Esophagus (tissue), 2 donors: ENCODE data around the gene ASPN. TPM values are rescaled to one million over a fixed set of nuclear protein-coding genes. Genes with fewer than 3 reads are reported as not detected.
"Not testable (repeated sequence)": the region's sequence is repeated elsewhere in the genome, so short reads cannot be mapped to it uniquely, and the experiment has no call there.

Experiments used
- H3K27ac ChIP-seq, 2 donors: one replicate each; pipeline ENCODE4 v1.5.1; 2013; ENCODE audit warnings: low read depth in 2 of 2, mild to moderate bottlenecking in 2 of 2, inconsistent platforms in 1 of 2, low read length in 1 of 2, moderate library complexity in 1 of 2
- H3K27me3 ChIP-seq, 2 donors: one replicate each; pipeline ENCODE4 v1.6.1; 2013; ENCODE audit warnings: low read length in 2 of 2, control low read depth in 1 of 2, mild to moderate bottlenecking in 1 of 2; ENCODE audit not compliant: insufficient read depth in 2 of 2, control insufficient read depth in 1 of 2
- H3K36me3 ChIP-seq, 2 donors: one replicate each; pipeline ENCODE4 v1.6.1; 2013; ENCODE audit warnings: low read length in 1 of 2; ENCODE audit not compliant: control insufficient read depth in 2 of 2, insufficient read depth in 2 of 2
- H3K4me1 ChIP-seq, 2 donors: one replicate each; pipeline ENCODE4 v1.6.1; 2013; ENCODE audit warnings: low read length in 1 of 2; ENCODE audit not compliant: control insufficient read depth in 2 of 2, insufficient read depth in 2 of 2
- H3K4me3 ChIP-seq, 2 donors: one replicate each; pipeline ENCODE4 v1.5.1; 2013; ENCODE audit warnings: low read length in 2 of 2, mild to moderate bottlenecking in 2 of 2, low read depth in 1 of 2, moderate library complexity in 1 of 2
- H3K9me3 ChIP-seq, 2 donors: one replicate each; pipeline ENCODE4 v1.6.1; 2013; ENCODE audit warnings: mild to moderate bottlenecking in 2 of 2, low read depth in 1 of 2, low read length in 1 of 2, moderate library complexity in 1 of 2; ENCODE audit not compliant: control insufficient read depth in 2 of 2, insufficient read depth in 1 of 2
- WGBS, 2 donors: extraction: QIAGEN DNeasy Blood & Tissue Kit; methylation state at CpG; one replicate each; pipeline ENCODE4 v1.1.7; 2013; 5-methylcytosine and 5-hydroxymethylcytosine counted together
- polyA plus RNA-seq, 2 donors: library from polyadenylated mRNA; stranded (reverse); fragments of 200-250 nt; gene quantifications; one replicate each; pipeline ENCODE4 v1.2.3, GENCODE V29; 2013
- donor health status: healthy with polysubstance abuse.
- donor health status: Bipolar disorder and iron deficiency.

ASPN gene
- polyA plus RNA-seq, 2 donors = 1.1 to 2.5 TPM

DNA sequence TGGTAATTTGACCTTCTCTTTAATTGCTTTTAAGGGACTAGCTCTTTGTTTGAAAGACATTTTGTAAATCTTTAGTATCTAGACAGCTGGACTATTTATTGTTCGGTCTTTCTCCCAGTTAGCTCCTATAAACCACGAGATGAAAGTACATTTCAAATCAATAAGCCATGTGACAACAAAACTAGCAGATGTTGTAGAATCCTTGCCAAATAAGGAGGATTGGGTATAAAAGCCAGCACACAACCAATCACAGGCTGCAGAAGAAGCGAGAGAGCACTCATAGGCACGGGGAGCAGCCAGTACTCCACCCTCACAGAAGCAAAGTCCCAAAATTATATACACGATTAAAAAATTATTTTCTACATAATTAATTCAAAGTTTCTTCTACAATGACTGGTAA lies 50.0 kb downstream of the ASPN start:
- Histone ChIP-seq H3K9me3 (no peaks in the 10 kb centered on the region), H3K27me3 (no peaks in the 10 kb centered on the region), H3K4me1 (no peaks in the 10 kb centered on the region), H3K4me3 (no peak overlapping the region), H3K27ac (no peak overlapping the region), H3K36me3 (no peaks in the 10 kb centered on the region)
- 67 to 75% methylated on average over 5 of the region's 5 CpGs for WGBS, 2 donors

DNA sequence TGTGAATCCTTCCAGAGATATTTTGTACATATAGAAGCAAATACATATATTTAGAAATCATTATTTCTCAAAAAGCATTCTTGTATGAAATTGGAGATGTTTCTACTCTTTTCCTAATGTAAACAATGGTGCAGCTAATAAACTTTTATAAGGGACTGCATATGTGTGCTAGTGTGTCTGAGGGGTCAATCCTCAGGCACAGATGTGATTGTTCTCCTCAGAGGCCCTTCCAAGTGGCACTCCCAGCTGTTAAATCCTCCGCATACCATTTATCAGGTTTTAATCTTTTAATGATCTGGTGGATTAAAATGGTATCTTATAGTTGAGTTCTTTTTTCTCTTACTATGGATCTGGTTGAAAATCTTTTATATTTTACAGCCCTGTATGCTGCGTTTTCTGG lies 52.5 kb downstream of the ASPN start:
- WGBS, 2 donors = 66 to 83% methylated on average over 2 of the region's 2 CpGs
- Histone ChIP-seq H3K4me3 (no peak overlapping the region), H3K27me3 (no peaks in the 10 kb centered on the region), H3K4me1 (no peaks in the 10 kb centered on the region), H3K36me3 (no peaks in the 10 kb centered on the region), H3K27ac (no peak overlapping the region), H3K9me3 (no peaks in the 10 kb centered on the region)

DNA sequence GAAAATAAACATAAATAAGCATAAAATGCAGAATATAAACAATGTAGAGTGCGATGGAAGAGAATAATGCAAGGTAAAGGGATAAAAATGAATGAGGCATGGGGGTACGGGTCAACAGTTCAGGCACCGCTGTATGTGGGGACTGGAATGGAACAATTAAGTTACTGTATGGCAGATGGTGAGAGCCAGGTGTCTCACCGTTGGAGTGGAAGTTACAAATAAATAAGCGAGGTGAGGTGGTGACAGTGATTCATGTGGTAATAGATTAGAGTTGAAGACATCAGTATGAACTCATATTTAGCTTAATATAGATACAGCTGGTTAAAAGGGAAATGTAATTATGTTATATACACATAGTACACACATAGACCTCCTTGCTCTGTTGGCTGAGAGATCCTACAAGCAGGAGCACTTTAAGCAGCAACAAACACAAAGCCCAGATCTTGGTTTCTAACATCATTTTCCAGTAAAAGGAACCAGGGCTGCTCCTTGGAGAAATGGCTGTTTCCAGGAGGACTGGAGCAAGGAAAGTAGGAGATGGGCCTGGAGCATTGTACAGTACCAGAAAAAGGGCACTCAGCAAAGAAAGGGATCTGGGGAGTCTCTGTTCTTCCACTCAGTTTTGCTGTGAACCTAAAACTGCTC lies 55.7 kb downstream of the ASPN start:
- no peak overlapping the region for H3K4me3 ChIP-seq
- no peaks in the 10 kb centered on the region for H3K4me1 ChIP-seq
- no peak overlapping the region for H3K27ac ChIP-seq
- H3K9me3 ChIP-seq = no peaks in the 10 kb centered on the region
- WGBS, 2 donors = 77 to 79% methylated on average over 5 of the region's 5 CpGs
- H3K27me3 ChIP-seq = no peaks in the 10 kb centered on the region
- H3K36me3 ChIP-seq = no peaks in the 10 kb centered on the region

DNA sequence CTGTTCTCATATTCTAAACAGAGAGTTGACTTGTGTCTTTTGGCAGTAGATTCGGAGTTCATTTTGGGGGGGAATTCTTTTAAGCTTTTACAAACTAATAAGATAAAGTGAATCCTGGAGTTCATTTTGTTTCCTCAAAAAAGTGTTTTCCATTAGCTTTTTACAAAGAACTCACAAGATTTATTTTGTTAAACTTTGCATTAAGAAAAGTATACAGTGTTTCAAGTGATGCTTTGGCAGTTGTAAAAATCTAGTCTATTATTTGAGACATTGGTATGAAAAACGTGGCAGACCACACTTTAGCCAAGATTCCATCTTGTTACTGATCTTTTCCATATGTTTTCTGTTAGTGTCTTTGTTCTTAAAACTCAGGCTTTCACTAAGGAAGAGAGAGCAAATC lies 56.8 kb downstream of the ASPN start:
- no peaks in the 10 kb centered on the region for H3K36me3 ChIP-seq
- no peak overlapping the region for H3K27ac ChIP-seq
- H3K4me1 ChIP-seq = no peaks in the 10 kb centered on the region
- 52 to 67% methylated on average over 2 of the region's 2 CpGs for WGBS, 2 donors
- H3K27me3 ChIP-seq = no peaks in the 10 kb centered on the region
- no peaks in the 10 kb centered on the region for H3K9me3 ChIP-seq
- H3K4me3 ChIP-seq = no peak overlapping the region

- Histone ChIP-seq H3K27me3 (no peaks in the 10 kb centered on the region), H3K27ac (no peak within 1 kb of the TSS), H3K36me3 (no peaks in the 10 kb centered on the region), H3K9me3 (no peaks in the 10 kb centered on the region), H3K4me1 (no peaks in the 10 kb centered on the region), H3K4me3 (no peak within 1 kb of the TSS)
- WGBS, 2 donors = 40 to 52% methylated on average over 1 of the region's 1 CpG
These were observed 58.0 kb downstream of the ASPN start, which contains the start of gene OMD for GRCh38 chr9:92424340-92424739. Gene OMD, minus strand, starts transcription at chr9:92424471. Its CDS starts 6,913 bp downstream, at chr9:92417558.

- no peaks in the 10 kb centered on the region for H3K4me1 ChIP-seq
- H3K36me3 ChIP-seq = no peaks in the 10 kb centered on the region
- no peak overlapping the region for H3K27ac ChIP-seq
- no peaks in the 10 kb centered on the region for H3K9me3 ChIP-seq
- H3K4me3 ChIP-seq = no peak overlapping the region
- WGBS, 2 donors = 75 to 83% methylated on average over 2 of the region's 2 CpGs
- no peaks in the 10 kb centered on the region for H3K27me3 ChIP-seq
These were observed 58.7 kb downstream of the ASPN start for GRCh38 chr9:92423612-92424011.

- no peaks in the 10 kb centered on the region for H3K27me3 ChIP-seq
- H3K9me3 ChIP-seq = no peaks in the 10 kb centered on the region
- no peak overlapping the region for H3K4me3 ChIP-seq
- no peaks in the 10 kb centered on the region for H3K36me3 ChIP-seq
- H3K27ac ChIP-seq = no peak overlapping the region
- 81 to 84% methylated on average over 2 of the region's 2 CpGs for WGBS, 2 donors
- H3K4me1 ChIP-seq = no peaks in the 10 kb centered on the region
These were observed 59.5 kb downstream of the ASPN start for GRCh38 chr9:92422611-92423338.

- Histone ChIP-seq H3K4me3 (no peak overlapping the region), H3K27me3 (no peaks in the 10 kb centered on the region), H3K36me3 (no peaks in the 10 kb centered on the region), H3K4me1 (no peaks in the 10 kb centered on the region), H3K27ac (no peak overlapping the region), H3K9me3 (no peaks in the 10 kb centered on the region)
- WGBS, 2 donors = 56 to 58% methylated on average over 1 of the region's 1 CpG
These were observed 67.7 kb downstream of the ASPN start for GRCh38 chr9:92414566-92414965.

- H3K4me3 ChIP-seq, H3K4me1 ChIP-seq, H3K9me3 ChIP-seq, H3K27ac ChIP-seq, H3K36me3 ChIP-seq, H3K27me3 ChIP-seq: not testable (repeated sequence)
- WGBS, 2 donors = 79 to 80% methylated on average over 4 of the region's 4 CpGs
These were observed 71.1 kb downstream of the ASPN start for GRCh38 chr9:92411157-92411556.
